ENCODE results near the gene SH3YL1.

Gene SH3YL1, protein sequence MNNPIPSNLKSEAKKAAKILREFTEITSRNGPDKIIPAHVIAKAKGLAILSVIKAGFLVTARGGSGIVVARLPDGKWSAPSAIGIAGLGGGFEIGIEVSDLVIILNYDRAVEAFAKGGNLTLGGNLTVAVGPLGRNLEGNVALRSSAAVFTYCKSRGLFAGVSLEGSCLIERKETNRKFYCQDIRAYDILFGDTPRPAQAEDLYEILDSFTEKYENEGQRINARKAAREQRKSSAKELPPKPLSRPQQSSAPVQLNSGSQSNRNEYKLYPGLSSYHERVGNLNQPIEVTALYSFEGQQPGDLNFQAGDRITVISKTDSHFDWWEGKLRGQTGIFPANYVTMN

DNA sequence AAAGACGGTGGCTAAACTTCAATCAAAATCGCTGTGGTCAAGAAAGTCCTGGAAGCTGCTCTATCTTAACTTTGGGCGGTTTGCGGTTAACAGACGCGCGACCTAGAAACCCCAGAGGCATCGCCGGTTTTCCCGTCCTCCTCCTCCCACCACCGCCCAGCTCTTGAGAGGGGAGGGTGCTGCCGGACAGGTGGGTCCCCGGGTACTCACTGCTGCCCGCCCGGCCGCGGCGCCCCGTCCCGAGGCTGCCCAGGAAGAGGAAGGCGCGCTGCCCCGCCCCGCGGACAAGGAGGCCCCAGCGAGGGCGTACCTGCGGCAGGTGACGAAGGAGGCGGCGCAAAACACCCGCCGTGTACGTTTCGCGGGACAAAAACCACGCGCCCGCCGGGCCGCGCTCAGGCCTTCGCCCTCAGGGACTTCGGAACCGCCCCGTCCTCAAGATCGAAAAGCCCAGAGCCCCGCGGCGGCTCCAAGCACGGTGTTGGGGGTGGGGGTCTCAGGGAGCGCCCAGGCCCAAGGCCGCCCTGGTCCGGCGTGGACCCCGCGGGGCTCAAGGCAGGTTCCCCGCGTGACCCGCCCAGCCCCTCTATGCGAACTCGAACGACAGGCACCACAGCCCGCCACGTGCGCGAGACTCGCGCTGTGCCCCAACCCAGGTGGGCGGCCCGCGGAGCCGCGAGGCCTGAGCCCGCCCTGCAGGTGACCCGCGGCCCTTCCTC lies at the start of gene SH3YL1:
TSS of gene SH3YL1 (minus strand) at position 259 of the 719 bp plus-strand sequence. CDS start at position 211, 48 bp downstream.
- DNase-seq (ENCODE audit: low spot score), result peak; percentile 51

DNA sequence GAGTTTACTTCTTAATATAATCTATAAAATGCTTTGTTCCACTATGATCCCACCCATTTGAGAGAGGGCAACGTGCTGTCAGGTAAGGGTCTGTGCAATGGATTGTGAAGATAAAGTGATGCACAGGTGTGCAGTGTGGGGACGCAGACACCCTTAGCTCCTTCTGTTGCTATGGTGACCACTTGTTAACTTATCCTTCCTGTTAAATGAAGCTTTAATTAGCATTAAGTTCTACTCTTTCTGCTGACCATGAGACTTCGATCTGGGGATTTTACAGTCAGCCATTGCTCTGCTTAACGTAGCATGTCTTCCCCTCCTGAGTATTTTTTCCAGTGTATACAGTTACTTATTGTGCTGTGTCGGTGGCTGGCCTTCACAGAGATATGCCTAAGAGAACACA lies 47.2 kb upstream of the SH3YL1 start:
- no peak for DNase-seq (ENCODE audit: low spot score)

DNA sequence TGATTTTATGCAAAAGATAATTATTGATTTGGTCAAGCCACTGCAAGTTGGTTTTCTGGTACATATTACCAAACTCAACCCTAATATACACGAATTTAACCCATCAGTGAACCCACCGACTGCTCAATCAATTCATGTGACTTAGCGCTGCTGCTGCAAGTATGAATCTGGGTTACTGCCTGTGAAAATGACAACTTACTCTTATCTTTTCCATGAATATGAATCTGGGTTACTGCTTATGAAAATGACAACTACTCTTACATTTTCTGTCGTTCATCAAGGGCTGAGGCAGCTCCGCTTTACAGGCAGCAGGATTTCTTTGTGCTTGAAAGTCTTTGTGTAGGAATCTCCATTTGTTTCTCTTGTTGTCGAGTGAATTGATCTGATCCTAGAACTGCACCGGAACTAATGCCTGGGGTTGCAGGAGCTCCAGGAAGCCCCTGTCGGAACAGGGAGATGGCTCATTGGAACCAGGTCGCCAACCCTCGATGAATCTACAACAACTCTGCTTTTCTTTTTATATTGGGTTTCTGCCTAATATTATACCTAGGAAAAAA lies 46.2 kb upstream of the SH3YL1 start:
- no peak for DNase-seq (ENCODE audit: low spot score)

DNA sequence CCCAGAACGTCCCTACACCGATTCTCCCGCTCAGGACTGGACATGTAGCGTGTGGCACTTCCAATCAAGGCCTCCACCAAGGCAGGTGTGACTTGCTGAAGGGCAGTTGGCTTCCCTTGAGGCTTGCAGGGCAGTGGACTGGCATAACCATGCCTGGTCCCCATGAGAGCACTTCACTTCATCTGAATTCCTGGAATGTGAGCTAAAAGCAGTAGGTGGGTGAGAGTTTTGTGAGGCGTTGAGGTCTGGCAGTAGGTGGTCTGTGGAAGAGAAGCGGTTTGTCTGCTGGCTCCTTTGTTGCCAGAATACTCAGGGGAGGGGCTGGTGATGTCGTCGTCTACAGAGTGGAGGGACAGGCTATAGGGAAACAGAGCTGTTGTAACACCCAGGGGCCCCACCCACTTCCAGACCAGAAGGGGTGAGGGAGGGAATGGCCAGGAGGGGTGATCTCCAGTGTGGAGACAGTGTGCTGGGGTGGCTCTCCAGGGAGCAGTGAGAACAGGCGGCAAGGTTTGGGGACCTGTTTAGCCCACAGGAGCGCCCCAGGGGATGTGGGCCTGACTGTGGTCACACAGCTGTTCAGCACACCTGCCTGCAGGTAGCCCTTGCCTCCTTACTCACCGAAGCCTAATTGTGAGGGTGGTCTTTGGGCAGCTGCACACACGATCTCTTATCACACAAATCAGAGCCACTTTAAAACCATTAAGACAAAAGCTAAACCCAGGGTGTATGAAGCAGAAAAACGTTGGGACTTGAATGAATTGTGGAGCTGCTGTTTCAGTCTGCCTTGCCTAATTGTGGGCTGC lies 45.5 kb upstream of the SH3YL1 start:
- no peak for DNase-seq (ENCODE audit: low spot score)

DNA sequence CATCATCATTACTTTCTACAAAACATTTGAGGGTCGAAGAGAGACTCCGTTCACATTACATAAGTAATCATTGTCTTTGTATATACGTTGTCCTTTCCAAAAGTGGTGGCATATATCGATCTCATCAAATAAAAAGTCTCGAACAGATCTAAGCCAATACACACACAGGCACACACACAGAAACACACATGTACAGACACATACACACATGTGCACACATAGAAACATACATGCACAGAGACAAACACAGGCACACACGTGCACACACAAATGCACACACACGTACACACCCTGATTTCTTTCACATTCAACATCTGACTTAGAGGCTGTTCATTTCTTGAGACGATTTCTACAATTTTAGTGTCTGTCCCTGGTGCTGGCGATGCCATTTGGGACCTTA lies 41.5 kb upstream of the SH3YL1 start:
- DNase-seq (ENCODE audit: low spot score), result no peak

DNA sequence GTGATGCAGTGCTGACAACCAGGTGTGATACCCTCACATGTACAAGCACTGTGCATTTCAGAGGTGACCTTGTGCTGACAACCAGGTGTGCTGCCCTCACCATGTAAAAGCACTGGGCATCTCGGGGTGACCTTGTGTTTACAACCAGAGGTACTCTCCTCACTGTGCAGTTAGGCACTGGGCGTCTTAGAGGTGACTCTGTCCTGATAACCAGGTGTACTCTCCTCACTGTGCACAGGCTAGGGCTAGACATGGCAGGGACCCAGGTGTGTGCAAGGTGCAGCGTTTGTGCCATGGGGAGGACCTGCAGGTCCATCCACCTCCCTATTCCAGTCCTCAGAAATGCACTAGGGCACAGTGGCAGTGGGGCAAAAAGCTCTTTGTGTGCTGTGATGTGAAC lies 32.5 kb upstream of the SH3YL1 start:
- no peak for DNase-seq (ENCODE audit: low spot score)

DNA sequence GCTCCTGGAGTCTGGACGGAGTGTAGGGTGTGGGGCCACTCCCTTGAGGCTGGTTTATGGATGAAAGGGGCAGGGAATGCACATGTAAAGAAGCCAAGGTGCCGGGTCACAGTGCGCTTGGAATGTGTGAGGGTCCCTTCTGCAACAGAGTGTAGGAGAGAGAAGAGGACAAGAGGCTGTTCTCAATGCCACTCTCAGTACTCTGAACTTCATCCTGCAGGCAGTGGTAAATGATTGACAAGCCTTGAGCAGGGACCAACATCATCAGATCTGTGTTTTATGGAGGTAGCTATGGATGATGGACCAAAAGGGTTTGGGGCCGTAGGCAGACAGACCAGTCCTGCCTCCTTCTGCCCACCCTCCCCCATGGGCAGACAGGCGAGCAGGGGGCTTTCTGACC lies 31.3 kb upstream of the SH3YL1 start:
- no peak for DNase-seq (ENCODE audit: low spot score)

DNA sequence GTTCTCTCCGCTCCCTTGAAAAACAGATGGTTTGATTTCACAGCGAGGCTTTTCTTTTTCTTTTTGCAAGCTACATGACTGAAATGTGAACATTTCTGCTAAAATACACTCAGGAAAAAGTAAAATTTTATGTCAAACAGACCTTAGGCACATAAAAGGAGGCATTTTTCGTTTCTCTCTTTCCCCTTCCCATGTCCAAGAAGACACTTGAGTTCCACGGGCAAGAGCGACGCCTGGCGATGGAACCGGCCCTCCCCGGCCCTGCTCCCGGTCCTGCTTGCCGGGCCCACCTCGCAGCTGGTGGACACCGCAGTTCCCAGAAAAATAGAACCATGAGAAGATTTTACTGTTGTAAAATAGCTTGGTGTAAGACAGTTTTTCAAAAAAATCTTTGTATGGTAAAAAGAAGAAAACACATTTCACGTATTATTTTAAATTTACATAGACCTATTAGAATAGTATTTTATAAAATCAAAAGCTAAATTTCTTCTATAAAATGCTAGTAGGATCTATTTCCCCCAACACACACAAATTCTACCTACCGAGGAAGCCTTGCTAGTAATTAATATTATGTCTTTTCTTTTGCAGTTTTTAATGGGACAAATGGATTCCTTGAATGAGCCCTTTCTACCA lies 26.4 kb upstream of the SH3YL1 start:
- peak; percentile 36 for DNase-seq (ENCODE audit: low spot score)

DNA sequence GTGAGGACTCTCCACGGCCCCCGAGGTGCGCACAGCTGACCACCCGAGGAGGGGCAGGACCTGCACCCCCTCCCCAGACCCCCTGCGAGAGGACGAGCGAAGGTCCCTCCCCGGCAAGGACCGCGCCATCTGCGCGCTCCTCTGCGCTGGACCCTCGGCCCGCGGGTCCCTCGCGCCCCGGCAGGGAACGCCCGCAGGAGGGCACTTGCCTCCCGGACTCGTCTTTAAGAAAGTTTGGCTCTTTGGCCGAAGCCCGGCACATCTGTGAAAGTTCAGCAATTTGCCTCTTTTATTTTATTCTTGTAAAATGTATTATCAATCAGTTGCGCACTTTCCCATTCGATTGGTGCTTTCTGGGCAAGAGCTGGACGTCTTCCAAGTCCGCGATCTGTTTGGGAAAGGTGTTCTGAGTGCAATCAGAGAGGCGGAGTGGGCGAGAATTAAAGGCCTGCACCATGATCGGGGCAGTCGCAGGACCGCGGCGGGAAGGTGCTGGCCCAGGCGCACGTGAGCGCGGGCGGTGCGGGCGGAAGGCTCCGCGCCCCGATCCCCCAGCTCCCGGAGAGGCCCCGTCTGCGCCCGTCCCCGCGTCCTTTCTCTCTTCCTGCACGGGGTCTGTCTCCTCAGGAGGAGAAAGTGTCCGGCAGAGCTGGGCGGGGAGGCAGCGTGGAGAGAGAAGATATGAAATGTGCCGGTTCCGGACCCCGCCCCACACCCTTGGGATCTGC lies 25.7 kb upstream of the SH3YL1 start:
- DNase-seq (ENCODE audit: low spot score), result no peak

DNA sequence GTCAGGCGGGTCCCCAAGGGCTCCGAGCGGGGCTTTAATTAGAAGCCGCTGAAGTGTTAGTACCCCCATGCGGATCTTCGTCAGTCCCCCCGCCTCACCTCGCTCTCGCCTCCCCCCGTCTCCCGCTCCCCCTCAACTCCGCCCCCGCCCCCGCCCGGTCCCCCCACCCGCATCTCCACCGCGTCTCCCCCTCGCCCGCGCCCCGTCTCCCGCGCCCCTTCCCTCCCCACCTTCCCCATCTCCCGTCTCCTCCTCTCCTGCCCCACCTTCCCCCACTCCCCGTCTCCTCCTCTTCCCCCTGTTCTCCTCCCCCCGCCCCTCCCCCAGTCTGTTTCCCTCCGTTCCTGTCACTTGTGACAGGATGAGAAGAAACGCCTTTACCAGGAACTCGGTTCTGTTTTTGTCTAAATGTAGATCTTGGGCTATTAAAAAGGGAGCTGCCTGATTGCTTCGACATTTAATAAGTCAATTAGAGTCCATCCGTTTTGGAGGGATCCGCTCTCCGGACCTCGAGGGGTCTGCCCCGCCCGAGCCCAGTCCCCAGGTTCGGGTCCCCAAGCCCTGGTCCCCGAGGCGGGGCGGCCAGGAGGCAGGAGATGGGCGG lies 25.0 kb upstream of the SH3YL1 start:
- DNase-seq (ENCODE audit: low spot score), result no peak

DNA sequence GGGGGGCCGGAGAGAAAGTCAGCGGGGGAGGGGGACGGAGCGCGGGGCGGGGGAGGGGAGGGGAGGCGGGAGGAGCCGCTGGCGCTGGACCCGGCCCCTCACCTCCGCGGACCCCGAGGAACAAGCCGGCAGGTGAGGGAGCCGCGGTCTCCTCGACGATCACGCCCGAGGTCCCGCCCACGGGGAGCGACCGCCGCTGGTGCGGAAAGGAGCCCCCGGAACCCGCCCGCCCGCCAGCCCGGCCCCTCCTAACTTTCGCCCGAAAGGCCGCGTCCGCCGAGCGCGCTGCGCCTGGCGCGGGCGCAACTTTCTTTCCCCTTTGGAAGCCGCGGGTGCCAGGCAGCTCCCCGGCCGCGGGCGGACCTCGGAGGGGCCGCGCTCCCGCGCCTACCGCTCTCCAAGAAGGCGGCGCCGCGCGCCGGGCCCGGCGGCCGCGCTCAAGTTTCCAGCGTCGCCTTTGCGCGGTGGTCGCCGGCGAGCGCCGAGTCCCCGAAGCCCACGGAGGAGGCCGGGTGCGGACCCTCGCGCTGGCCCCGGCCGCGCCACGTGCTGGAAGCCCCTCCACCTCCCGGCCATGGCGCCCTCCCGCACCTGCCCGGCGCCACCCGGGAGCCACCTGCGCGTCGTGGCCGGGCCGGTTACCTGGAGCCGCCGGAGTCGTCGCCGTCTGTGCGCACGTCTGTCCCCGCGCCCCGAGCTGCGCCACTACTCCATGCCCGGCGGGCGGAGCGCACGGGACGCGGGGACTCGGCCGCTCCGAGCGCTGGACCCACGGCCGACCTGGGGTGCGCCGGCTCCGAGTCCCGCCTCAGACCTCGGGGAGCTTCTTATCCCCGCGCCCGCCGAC lies 24.3 kb upstream of the SH3YL1 start, which contains the start of gene ALKAL2:
TSS of gene ALKAL2 (minus strand) at position 181 of the 847 bp plus-strand sequence. CDS start 256 bp downstream, outside the sequence.
- DNase-seq (ENCODE audit: low spot score), result no peak

DNA sequence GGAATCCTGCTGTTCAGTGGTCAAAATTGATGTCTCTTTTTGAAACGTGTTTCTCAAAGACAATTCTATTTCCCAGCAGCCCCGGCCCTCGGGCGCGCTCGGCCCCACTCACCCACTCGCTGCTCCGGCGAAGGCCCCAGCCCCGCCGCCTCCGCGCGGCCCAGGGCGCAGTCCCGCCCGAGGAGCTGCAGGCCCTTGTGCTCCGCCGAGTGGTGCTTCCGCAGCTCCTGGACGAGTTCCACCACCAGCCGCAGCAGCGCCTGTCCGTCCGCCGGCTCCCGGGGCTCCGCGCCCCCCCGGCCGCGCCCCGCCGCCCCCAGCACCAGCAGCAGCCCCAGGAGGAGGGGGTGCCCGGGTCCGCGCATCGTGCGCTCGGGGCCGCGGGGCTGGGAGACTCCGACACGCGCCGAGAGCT lies 23.6 kb upstream of the SH3YL1 start:
- no peak for DNase-seq (ENCODE audit: low spot score)

DNA sequence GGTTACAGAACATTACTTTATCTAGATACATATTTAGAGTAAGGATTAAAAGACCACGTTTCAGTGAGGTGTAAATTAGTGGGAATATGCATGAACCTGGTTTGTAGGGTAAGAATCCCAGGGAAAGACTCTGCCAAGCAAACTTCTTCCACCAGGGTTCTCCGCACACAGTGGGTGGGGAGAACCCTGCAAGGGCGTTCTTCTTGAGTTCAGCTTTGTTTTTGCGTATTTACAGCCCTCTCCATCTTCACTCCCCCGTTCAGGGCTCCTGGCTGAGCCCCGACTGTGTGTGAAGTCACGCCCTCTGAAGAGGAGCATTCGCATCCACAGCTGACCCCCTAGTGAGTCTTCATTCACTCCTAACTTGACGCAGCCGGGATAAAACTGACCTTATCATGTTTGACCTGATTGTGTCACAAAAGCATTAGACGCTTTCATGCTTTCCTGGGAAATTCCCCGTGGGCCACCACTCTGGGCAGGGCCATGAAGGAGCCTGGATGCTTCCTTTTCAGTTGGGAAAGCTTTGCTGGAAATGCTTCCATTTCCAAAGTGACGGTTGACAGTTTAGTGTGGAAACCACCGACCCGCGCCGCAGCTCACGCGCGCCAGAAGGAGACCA lies 23.1 kb upstream of the SH3YL1 start:
- no peak for DNase-seq (ENCODE audit: low spot score)

DNA sequence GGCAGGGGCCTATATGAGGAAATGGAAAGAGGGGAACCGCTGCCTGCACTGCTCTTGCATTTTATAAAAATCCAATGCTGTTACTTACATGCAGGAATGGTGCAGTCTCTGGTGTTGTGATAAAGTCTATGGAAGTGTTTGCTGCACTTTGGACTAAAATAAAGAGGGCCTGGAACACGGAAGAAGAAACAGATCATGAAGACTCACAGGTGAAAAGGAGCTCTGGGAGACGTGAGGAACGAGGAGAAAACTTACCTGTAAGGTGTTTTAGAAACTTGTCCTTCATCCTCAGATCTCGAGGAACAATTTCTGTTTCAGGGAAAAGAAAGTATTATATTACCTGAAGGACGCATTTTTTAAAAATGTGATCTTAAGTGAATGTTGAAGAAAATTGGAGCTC lies 22.2 kb upstream of the SH3YL1 start:
- DNase-seq (ENCODE audit: low spot score), result no peak

DNA sequence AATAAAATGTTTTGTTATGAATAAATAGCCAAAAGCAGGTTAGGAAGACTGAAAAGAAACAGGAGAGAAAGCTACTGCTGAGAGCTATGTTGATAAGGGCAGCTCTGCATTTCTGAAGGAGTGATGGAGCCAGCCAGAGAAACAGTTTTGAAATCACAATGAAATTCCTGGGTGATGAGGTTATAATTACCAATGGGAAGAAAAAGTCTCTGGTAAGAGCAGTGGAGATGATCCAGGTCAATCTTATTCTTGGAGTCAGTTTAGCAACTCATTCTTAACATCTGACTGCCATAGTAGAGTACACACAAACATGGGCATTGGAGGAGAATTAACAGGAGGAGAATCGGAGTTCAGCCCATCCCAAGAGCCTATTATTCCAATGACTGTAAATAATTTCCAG lies 21.7 kb upstream of the SH3YL1 start:
- DNase-seq (ENCODE audit: low spot score), result no peak

DNA sequence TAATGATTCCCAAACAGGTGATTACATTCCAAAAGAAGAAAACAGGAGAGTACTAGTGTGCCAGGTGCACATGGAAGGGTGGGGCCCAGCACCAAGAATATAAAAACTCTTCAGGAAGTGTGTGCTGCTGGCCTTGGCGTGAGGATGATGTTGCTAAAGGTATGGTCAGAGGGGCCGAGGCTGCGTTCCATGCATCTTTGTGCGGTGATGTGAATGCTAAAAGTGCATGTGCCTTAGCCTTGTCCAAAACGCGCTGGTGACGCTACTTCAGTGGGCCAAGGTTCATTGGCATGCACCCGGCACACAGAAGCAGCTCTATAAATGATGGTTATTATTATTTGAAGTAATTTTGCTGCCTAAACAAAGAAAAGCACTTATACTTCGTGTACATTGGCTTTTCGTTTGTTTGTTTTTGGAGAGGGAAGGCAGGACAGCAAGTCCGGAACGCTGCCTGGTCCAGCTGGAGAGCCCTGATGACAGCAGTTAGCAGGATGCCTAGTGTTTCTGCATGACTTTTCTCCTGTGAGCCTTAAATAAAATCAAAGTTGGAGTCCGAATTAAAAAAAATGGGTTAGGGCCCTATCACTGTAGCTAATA lies 21.2 kb upstream of the SH3YL1 start:
- DNase-seq (ENCODE audit: low spot score), result no peak

DNA sequence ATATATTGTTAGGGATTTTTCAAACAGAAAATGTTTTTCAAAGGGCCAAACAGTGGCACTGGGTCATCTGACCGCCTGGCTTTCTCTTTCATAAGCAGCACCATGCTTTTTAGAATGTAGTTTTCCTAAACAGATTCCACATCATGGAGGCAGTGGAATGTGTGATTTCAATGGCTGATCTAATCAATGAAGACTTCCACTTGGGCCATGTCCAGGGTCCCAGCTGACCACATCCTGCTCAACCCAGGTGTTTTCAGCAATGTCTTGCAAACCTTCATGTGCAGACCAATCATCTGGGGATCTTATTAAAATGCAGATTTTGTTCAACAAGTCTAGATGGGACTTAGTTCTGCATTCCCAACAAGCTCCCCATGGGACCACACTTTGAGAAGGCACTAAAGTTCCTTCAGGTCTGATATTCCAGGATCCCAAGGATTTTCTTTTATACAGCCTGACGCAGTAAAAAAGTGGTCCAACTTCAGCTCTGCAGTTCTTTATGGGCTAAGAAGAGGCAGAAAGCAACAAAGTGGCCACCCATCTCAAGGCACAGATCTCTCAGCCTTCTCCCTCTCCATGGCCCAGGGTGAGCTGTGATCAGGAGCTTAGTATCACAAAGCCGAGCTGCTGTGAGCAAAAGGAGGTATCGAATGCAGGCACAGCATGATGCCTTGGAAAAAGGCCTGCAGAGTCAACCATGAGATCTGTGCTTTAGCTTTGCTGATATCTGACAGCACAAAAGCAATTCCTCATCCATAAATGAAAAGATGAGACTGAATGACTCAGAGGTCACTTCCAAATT lies 20.4 kb upstream of the SH3YL1 start:
- DNase-seq (ENCODE audit: low spot score), result no peak

All from CD4-positive, alpha-beta T cell treated with Interleukin-6 at 100 ng/mL for 8 hours (primary cell).